Coronary artery (tissue), 2 donors: ENCODE data around the gene UNKL.

Source experiments
- DNase-seq: peaks from one replicate; pipeline ENCODE4 v3.0.0-alpha.2; 2017; ENCODE audit warnings: low spot score
- H3K27ac ChIP-seq, 2 donors: fragments of 200-600 bp; sonication (generic); one replicate each; pipeline ENCODE4 v1.5.1; 2016 to 2019
- H3K4me3 ChIP-seq: fragments of 200-600 bp; sonication (generic); 2 replicates; pipeline ENCODE4 v1.5.1; 2016; ENCODE audit warnings: mild to moderate bottlenecking, moderate library complexity
- CTCF ChIP-seq: fragments of 200-600 bp; sonication (generic); IDR thresholded peaks from one replicate; pipeline ENCODE4 v1.5.1; 2019; ENCODE audit warnings: antibody characterized with exemption

UNKL gene

GRCh38 chr16:1412847-1413246, 1.7 kb downstream of the UNKL start:
- DNase-seq: no peak
- H3K4me3 ChIP-seq: no peak overlapping the region
- TF ChIP-seq CTCF: no peak
- H3K27ac ChIP-seq: no peak overlapping the region

- H3K4me3 ChIP-seq: peak overlapping the region; percentile 71
- TF ChIP-seq CTCF: no peak
- peak; percentile 94 for DNase-seq
- peak overlapping the region; percentile 62 to 75 for H3K27ac ChIP-seq
Observed at GRCh38 chr16:1408171-1408837, 6.2 kb downstream of the UNKL start.

GRCh38 chr16:1407753-1408152, 6.8 kb downstream of the UNKL start:
- Histone ChIP-seq H3K27ac (peak overlapping the region; percentile 62 to 75), H3K4me3 (peak overlapping the region; percentile 71)
- no peak for TF ChIP-seq CTCF
- DNase-seq: no peak

GRCh38 chr16:1403733-1404132, 10.8 kb downstream of the UNKL start:
- no peak for TF ChIP-seq CTCF
- Histone ChIP-seq H3K4me3 (no peak overlapping the region), H3K27ac (no peak overlapping the region)
- DNase-seq: no peak

GRCh38 chr16:1403036-1403435, 11.5 kb downstream of the UNKL start:
- DNase-seq: no peak
- no peak for TF ChIP-seq CTCF

GRCh38 chr16:1401758-1402154, 12.7 kb downstream of the UNKL start:
- Histone ChIP-seq H3K4me3 (no peak overlapping the region), H3K27ac (no peak overlapping the region)
- no peak for DNase-seq
- TF ChIP-seq CTCF: no peak

More at GRCh38 chr16:1403036-1403435, 11.5 kb downstream of the UNKL start:
- no peak overlapping the region for H3K27ac ChIP-seq
- H3K4me3 ChIP-seq: no peak overlapping the region

GRCh38 chr16:1401061-1401757, 13.3 kb downstream of the UNKL start:
- DNase-seq: no peak
- TF ChIP-seq CTCF: no peak
- Histone ChIP-seq H3K4me3 (no peak overlapping the region), H3K27ac (no peak overlapping the region)
